Right hindlimb (tissue), 1 donor: ENCODE data around the gene TENT4B.

Source experiments
- DNase-seq: peaks from one replicate; pipeline ENCODE4 v3.0.0-alpha.2; 2018

The TENT4B gene

GRCh38 chr16:50198802-50199403 lies 45.8 kb downstream of the TENT4B start:
- no peak for DNase-seq

GRCh38 chr16:50201787-50202186 lies 48.7 kb downstream of the TENT4B start:
- DNase-seq, result no peak

GRCh38 chr16:50202926-50203624 lies 50.0 kb downstream of the TENT4B start:
- DNase-seq, result no peak

- DNase-seq, result no peak
Observed at GRCh38 chr16:50203681-50204080, 50.6 kb downstream of the TENT4B start.

GRCh38 chr16:50204453-50205108 lies 51.5 kb downstream of the TENT4B start:
- no peak for DNase-seq

- no peak for DNase-seq
Observed at GRCh38 chr16:50207652-50208051, 54.5 kb downstream of the TENT4B start.

GRCh38 chr16:50208460-50208931 lies 55.4 kb downstream of the TENT4B start:
- no peak for DNase-seq

- DNase-seq, result no peak
Observed at GRCh38 chr16:50209546-50210265, 56.6 kb downstream of the TENT4B start.

- DNase-seq, result peak; percentile 84
Observed at GRCh38 chr16:50210266-50211038, 57.3 kb downstream of the TENT4B start.

GRCh38 chr16:50213939-50214519 lies 60.9 kb downstream of the TENT4B start:
- no peak for DNase-seq

- no peak for DNase-seq
Observed at GRCh38 chr16:50215680-50216079, 62.6 kb downstream of the TENT4B start.

- DNase-seq, result no peak
Observed at GRCh38 chr16:50216231-50216630, 63.1 kb downstream of the TENT4B start.

GRCh38 chr16:50219402-50219975 lies 66.4 kb downstream of the TENT4B start:
- no peak for DNase-seq

- DNase-seq, result no peak
Observed at GRCh38 chr16:50224286-50224685, 71.2 kb downstream of the TENT4B start.

- DNase-seq, result no peak
Observed at GRCh38 chr16:50227120-50227519, 74.0 kb downstream of the TENT4B start.

GRCh38 chr16:50227665-50228064 lies 74.6 kb downstream of the TENT4B start:
- DNase-seq, result no peak

GRCh38 chr16:50228364-50228868 lies 75.3 kb downstream of the TENT4B start:
- no peak for DNase-seq

- no peak for DNase-seq
Observed at GRCh38 chr16:50229149-50229726, 76.1 kb downstream of the TENT4B start.

GRCh38 chr16:50234771-50235556 lies 81.9 kb downstream of the TENT4B start:
- DNase-seq, result no peak

- DNase-seq, result no peak
Observed at GRCh38 chr16:50235581-50235980, 82.5 kb downstream of the TENT4B start.
